Activated CD8-positive, alpha-beta memory T cell treated with anti-CD3 and anti-CD28 coated beads for 24 hours (primary cell): Measurements from ENCODE around the gene PTCRA.
"Not testable (repeated sequence)": the region's sequence is repeated elsewhere in the genome, so short reads cannot be mapped to it uniquely, and the experiment has no call there.

ENCODE experiments used
- DNase-seq: peaks from one replicate; pipeline ENCODE4 v3.0.0-alpha.2; 2020

PTCRA gene, protein sequence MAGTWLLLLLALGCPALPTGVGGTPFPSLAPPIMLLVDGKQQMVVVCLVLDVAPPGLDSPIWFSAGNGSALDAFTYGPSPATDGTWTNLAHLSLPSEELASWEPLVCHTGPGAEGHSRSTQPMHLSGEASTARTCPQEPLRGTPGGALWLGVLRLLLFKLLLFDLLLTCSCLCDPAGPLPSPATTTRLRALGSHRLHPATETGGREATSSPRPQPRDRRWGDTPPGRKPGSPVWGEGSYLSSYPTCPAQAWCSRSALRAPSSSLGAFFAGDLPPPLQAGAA

DNA sequence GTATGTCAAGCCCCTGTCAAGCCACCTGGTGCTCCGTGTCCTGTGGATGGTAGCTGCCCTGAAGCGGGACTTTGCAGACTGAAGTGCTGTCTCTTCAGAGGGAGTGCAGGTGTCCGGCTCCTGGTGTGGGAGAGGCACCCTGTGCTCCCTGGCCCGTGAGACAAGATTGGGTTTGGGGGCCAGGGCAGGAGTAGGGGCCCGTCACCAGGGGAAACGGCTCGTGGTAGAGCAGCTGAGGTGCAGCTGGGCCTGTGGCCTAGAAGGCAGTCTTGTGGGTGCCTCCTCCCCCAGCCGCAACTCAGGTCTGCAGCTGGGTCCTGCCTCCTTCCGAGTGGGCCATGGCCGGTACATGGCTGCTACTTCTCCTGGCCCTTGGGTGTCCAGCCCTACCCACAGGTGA, at the start of gene PTCRA:
PTCRA (plus strand) TSS at position 322 of the 400 bp plus-strand sequence; CDS start at position 339, 17 bp downstream.
- DNase-seq, result no peak

DNA sequence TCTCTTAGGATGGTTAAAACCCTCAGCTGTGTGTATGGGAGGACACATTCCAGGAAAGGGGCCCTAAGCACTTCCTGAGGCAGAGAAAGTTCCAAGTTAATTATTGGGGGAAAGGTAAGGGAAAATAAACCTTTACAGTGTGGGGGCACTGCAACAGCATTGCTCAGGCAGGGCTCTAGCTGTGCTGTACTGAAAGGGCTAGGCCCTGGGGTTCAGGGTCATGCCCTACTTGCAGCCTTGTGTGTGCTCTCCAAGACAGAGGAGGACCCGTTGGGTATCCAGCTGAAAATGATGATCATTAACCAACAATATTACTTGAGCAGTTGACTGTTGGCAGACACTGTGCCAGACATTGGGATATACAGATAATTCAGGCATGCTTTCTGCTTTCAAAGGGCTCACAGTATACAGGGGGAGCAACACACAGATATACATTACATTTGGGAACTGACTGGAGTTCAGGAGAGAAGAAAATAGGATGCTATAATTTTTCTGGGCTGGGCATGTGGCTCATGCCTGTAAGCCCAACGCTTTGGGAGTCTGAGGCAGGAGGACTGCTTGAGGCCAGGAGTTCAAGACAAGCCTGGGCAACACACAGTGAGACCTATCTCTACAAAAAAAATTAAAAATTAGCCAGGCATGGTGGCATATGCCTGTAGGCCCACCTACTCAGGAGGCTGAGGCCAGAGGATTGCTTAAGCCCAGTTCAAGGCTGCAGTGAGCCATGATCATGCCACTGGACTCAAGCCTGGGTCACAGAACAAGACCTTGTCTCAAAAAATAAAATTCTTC, 45.5 kb upstream of the PTCRA start:
- no peak for DNase-seq

DNA sequence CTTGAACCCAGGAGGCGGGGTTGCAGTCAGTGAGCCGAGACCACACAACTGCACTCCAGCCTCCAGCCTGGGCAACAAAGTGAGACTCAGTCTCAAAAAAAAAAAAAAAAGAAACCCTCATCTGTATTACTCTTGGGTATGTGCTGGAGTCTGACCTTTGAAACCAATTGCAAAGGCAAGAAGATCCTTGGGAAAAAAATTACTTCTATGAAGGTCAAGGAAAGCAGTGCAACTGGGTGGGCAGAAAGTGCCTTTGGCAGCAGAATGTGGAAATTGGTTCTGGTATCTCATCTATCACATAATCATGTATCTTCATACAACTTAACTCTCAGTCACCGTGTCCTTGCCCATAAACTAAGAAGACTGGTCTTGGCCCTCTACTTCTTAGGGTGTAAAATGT, 44.1 kb upstream of the PTCRA start:
- no peak for DNase-seq

DNA sequence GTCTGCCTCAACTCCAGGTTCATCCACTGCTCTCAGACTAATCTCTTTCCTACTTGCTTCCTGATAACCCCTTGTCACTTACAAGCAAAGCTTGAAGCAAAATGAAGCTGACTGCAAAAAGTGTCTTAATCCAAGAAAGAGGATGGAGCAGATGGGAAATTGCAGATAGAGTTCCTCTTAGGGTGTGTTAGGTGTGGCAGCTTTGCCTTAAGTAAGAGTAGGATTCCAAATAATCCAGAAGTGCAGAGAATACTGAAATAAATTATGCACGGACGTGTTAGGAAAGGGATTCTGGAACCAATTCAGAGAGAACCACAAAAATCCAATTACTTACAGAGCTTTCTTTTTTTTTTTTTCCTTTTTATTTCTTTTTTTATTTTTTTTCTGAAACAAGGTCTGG, 42.5 kb upstream of the PTCRA start:
- DNase-seq, result no peak

DNA sequence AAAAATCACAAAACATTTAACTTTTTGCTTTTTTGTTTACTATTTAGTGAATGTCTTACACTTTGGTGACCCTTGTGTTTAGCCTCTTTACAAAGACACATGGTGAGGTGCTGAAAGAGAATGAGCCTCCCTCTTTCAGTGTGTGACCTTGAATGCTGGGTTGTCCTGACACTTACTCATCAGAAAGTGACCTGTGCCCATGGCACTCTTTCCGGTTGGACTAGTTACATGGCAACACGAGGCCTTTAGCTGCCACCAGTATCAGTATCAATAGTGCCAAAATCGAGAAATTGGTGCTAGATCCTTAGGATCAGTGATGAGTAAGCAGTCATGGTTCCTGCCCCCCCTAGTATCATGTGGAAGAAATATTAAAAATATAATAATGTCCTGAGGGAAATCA, 38.2 kb upstream of the PTCRA start:
- DNase-seq, result no peak

DNA sequence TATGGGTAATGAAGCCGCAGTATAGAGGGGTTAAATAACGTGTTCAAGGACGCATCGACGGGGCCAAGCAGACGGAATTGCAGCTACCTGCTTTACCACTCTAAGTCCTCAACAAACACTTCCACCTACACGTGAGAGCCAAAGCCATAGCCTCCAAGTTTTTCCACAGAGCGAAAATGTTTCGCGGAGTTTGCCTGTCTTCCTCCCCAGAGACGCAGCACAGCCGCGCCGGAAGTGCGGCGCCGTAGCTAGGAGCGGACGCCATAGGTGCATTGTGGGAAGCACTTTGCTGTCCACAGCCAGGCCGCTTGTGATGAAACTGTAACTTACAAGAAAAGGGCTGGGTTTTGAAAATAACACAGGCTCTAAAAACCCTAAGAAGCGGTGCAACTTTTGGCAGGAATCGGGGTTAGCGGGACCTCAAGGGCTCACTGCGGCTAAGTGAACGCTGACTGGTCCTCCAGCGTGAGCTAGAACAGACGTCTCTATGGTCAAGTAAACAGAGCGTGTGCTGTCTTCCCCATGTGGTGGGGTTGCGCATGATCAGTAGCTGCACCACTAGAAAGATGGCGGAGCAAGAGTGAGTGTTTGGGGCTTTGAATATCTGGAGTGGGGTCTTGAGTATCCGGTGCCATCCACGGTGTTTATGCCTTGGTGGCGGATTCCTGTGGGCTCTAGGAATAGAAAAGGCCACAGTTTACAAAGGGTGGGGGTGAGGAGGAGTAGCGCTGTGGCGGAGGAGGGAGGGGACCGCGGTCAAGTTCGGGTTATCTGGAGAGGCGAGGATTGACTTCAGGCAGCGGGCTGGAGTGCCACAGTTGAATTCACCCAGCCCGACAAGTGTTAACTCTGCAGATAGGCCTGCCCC, 36.2 kb upstream of the PTCRA start, which contains the start of gene RPL7L1:
RPL7L1 (plus strand) TSS at position 245 of the 868 bp plus-strand sequence; CDS start at position 540, 295 bp downstream.
- peak; percentile 94 for DNase-seq

DNA sequence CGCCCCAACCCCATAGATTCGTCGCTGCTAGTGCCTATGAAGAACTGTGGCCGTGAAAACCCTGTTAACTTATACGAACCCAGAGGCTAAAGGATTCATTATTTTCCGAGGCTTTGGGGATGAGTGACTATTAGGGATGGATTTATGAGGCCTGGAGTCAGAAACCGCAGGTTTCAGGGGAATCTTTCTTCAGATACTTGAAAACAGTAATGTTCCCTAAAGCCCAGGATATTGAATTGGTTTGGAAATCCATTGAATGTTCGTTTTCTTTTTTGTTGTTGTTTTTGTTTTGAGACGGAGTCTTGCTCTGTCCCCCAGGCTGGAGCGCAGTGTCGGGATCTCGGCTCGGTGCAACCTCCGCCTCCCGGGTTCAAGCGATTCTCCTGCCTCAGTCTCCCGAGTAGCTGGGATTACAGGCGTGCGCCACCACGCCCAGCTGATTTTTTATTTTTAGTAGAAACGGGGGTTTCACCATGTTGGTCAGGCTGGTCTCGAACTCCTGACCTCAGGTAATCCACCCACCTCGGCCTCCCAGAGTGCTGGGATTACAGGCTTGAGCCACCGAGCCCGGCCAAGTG, 35.5 kb upstream of the PTCRA start:
- DNase-seq, result not testable (repeated sequence)

DNA sequence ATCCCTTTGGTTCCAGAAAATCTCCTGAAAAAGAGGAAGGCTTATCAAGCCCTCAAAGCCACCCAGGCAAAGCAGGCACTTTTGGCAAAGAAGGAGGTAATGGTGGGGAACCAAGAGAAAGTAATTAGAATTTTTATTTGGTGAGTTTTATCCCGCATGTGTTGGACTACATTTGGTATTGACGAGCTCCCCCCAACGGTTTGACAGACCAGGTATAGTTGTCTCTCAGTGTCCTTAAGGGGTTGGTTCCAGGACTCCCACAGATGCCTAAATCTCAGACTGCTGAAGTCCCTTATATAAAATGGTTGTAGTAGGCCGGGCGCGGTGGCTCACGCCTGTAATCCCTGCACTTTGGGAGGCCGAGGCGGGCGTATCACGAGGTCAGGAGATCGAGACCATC, 35.0 kb upstream of the PTCRA start:
- not testable (repeated sequence) for DNase-seq

DNA sequence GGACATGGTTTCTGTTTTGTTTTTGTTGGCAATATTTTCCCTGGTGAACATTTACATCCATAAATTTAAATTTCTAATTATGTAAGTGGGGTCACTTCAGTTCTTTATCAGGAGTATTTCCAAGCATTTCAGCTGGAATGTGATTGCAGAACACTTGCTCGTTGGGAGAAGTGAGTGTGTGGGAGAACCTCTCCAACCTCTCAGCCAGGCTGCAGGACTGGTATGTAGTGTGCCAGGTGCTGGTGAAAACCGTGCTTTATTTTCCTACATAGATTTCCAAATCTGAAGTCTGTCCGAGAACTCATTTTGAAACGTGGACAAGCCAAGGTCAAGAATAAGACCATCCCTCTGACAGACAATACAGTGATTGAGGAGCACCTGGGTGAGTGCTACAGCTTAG, 30.2 kb upstream of the PTCRA start:
- no peak for DNase-seq

DNA sequence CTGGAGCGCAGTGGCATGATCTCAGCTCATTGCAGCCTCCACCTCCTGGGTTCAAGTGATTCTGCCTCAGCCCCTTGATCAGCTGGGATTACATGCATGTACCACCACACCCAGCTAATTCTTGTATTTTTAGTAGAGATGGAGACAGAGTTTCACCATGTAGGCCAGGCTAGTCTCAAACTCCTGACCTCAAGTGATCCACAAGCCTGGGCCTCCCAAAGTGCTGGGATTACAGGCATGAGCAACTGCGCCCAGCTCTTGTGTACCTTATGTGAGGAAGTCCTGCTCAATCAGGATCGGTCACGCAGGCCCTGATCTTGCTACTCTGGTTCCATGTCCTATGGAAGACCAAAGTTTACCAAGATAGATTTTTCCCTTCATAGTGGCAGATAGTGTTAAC, 27.7 kb upstream of the PTCRA start:
- not testable (repeated sequence) for DNase-seq

DNA sequence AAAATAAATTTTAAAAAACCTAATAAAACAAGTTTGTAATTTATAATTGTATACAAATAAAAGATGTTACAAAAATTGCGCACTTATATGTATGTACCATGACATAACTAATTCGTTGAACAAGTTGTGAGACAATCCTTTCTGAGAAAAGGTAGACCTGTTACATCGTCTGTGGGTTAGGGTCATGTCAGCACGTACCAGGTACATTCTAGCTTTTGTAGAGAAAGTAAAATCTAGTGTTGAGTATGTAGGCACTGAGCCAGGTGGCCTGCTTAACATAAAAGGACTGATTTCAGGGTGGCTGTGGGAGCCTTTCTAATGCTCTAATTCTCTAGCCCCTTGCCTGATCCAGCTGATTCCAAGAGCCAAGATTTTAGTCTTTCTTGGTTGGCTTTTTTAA, 26.0 kb upstream of the PTCRA start:
- no peak for DNase-seq

DNA sequence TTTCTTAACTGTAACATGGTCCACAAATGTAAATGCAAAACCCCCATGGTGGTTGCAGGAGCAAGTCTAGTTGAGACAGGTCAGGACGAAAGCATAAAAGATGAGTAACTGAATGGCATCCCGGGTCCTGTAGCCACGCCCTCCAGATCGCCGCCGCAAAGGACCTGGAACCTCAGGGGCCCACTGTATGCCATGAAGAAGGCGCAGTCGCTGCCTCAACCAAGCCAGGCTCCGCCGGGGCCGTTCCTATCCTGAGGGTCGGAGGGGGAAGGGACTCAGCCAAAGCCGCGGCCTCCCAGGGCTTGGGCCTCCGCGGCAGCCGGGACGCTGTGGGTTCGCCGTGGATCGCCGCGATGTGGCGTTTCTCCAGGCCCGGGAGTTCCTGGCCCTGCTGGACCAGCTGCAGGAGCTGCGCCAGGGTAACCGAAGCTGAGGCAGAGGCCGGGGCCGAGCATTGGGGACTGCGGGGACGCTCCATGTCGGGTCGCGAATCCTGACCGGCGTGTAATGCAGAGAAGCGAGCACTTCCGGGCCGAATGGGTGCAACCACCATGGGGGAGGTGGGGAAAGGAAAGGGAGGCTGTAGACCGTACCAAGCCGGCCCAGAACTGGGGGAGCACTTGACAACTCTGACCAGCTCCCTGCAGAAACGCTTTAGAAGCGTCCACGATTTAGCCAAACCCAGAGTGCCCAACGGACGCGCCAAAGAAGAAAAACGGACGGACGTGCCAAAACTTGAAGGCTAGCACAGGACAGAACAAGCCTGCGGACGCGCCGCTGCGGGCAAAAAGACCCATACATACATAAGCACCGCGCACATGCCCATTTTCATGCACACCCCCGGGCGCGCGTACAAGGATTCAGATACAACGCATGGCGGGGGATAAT, 25.3 kb upstream of the PTCRA start:
- DNase-seq, result peak; percentile 94

DNA sequence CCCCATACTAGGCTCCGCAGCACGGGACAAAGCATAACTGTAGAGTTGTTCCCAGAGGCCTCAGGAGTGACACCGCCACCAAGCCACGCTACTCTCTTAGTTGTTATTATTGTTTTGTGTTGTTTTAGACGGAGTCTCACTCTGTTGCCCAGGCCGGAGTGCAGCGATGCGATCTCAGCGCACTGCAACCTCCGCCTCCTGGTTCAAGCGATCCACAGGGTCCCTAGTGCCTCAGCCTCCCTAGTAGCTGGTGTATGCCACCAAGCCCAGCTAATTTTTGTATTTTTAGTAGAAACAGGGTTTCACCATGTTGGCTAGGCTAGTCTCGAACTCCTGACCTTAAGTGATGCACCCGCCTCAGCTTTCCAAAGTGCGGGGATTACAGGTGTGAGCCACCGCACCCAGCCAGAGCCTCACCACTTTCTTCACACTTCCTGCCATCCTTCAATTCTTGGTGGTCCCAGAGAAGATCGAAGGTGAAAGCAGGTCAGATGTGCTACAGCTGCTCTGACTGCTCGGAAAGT, 24.6 kb upstream of the PTCRA start:
- no peak for DNase-seq

DNA sequence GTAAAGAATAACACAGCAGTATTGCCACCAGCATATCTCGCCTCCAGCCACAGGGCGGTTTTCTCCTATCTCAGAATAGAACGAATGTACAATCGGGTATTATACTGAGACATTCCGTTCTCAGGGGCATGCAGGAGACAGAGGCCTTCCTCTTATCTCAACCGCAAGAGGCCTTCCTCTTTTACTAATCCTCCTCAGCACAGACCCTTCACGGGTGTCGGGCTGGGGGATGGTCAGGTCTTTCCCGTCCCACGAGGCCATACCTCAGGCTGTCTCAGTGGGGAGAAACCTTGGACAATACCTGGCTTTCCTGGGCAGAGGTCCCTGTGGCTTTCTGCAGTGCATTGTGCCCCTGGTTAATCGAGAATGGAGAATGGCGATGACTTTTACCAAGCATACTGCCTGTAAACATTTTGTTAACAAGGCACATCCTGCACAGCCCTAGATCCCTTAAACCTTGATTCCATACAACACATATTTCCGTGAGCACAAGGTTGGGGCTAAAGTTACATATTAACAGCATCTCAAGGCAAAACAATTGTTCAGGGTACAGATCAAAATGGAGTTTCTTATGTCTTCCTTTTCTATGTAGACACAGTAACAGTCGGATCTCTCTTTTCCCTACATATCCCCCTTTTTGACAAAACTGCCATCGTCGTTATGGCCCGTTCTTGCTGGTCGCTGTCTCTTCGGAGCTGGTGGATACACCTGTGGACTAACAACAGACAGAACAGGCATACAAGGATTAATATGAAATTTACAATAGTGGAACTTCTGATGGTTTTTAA, 21.6 kb upstream of the PTCRA start:
- DNase-seq, result not testable (repeated sequence)

DNA sequence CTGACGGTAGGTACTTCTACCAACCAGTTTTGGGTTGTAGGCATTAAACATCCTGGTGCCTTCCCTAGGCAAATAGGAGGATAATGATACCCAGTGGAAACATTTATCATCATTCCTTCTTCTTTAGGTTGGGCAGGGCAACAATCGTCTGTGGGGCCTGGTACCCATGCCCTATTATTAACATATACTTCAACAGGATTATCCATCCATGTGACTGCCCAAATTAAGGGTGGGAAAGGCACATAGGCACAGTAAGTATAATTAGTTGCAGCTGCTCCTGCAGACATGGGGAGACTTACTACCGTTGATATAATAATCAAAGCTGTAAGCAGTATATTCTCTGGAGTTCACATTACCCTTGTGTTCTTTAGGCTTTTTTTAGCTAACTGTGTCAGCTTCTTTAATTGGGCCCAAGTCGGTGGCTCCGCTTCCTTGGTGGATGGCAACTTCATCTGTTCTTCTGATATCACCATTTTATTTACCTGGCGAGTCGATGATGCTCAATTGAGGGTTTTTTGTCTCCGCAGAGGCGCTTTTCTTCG, 19.6 kb upstream of the PTCRA start:
- no peak for DNase-seq

DNA sequence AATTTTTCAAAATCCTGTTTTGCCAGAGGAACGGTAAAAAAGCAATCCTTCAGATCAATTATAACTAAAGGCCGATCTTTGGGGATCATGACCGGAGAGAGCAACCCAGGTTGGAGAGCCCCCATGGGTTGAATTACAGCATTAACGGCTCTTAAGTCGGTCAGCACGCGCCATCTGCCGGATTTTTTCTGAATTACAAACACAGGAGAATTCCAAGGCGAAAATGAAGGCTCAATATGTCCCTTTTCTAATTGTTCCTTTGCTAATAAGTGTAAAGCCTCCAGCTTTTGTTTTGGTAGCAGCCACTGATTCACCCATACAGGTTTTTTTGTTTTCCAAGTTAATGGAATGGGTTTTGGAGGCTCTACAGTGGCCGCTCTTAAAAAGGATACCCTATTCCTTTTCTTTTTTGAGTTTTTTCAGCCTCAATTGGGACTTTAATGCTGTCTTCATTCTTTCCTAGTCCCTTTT, 16.9 kb upstream of the PTCRA start:
- peak; percentile 84 for DNase-seq

DNA sequence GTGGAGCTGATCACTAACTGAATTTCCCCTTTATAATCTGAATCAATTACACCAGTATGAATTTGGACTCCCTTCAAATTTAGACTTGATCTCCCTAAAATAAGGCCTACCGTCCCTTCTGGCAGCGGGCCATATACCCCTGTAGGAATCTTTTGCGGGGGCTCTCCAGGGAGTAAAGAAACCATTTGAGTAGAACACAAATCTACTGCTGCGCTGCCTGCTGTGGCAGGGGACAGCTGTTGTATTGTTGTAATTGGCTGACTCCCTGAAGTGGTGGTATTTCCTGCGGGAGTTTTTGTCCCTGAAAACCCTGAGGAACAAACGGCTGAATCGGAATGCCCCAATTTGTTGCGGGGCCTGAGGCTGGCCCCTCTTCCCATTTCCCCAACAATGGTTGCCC, 16.0 kb upstream of the PTCRA start:
- no peak for DNase-seq

DNA sequence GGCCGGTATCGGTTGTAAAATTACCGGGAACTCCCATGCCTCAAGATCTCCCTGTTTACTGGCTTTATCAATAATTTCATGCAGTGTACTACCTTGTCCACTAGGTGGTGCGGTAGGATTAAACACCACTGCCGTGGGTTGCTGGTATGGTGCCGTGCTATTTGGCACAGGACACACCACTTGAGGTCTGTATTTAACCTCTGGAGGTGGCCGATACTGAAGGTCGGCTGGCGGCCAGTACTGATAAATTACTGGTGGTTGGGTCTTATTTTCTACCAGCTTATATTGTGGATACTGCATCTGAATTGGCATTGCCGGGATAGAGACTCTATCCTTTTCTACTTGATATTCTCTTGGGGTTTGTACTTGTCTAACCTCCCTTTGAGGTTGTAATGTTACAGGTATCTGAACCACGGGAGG, 14.3 kb upstream of the PTCRA start:
- peak; percentile 82 for DNase-seq

DNA sequence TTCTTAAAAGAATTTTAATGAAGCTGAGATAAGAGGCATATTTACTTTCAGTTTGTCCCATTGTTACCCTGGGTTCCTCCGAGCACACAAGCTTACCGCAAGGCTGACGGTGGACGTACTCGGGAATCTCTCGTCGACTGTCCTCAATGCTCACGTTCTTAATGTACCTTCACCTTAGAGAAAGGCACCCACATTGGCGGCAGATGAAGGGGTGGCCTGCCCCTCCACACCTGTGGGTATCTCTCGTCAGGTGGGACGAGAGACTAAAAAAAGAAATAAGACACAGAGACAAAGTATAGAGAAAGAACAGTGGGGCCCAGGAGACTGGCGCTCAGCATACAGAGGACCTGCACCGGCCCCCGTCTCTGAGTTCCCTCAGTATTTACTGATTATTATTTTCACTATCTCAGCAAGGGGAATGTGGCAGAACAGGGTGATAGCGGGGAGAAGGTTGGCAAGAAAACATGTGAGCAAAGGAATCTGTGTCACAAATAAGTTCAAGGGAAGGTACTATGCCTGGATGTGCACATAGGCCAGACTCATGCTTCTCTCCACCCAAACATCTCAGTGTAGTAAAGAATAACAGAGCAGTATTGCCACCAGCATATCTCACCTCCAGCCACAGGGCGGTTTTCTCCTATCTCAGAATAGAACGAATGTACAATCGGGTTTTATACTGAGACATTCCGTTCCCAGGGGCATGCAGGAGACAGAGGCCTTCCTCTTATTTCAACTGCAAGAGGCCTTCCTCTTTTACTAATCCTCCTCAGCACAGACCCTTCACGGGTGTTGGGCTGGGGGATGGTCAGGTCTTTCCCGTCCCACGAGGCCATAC, 13.2 kb upstream of the PTCRA start:
- DNase-seq, result not testable (repeated sequence)
